RWPE2 (cell line): ENCODE measurements around the gene BRSK2.

Source experiments
- ATAC-seq: fragments of 200-7000 bp; cut with Tn5 transposase; 3 replicates; pipeline ENCODE4 v1.9.1; 2021; ENCODE audit warnings: low read depth
- DNase-seq: peaks from one replicate; pipeline ENCODE4 v3.0.0-alpha.2; 2020; ENCODE audit warnings: low spot score
- H3K27ac ChIP-seq: fragments of 450-650 bp; 2 replicates; pipeline ENCODE4 v1.5.1; 2017; ENCODE audit warnings: mild to moderate bottlenecking; ENCODE audit not compliant: poor library complexity, severe bottlenecking
- H3K27me3 ChIP-seq: fragments of 250-450 bp; sonication (Bioruptor Pico); 2 replicates; pipeline ENCODE4 v1.5.1; 2021; ENCODE audit warnings: mild to moderate bottlenecking, moderate library complexity; ENCODE audit not compliant: insufficient read depth, poor library complexity, severe bottlenecking
- H3K36me3 ChIP-seq: fragments of 250-450 bp; sonication (Bioruptor Pico); 2 replicates; pipeline ENCODE4 v1.5.1; 2020; ENCODE audit warnings: low read depth, mild to moderate bottlenecking, moderate library complexity
- H3K4me1 ChIP-seq: fragments of 250-450 bp; sonication (Bioruptor Pico); 2 replicates; pipeline ENCODE4 v1.5.1; 2021; ENCODE audit warnings: mild to moderate bottlenecking, moderate library complexity; ENCODE audit not compliant: insufficient read depth, poor library complexity, severe bottlenecking
- H3K4me3 ChIP-seq: fragments of 250-450 bp; sonication (Bioruptor Pico); 2 replicates; pipeline ENCODE4 v1.5.1; 2021; ENCODE audit warnings: mild to moderate bottlenecking, moderate library complexity; ENCODE audit not compliant: severe bottlenecking
- H3K9me3 ChIP-seq: fragments of 250-450 bp; sonication (Bioruptor Pico); 2 replicates; pipeline ENCODE4 v1.5.1; 2021; ENCODE audit warnings: mild to moderate bottlenecking, moderate library complexity; ENCODE audit not compliant: severe bottlenecking
- TF ChIP-seq, protein P1 (sequence below): fragments of 450-650 bp; IDR thresholded peaks from one replicate; pipeline ENCODE4 v1.5.1; 2017; ENCODE audit warnings: mild to moderate bottlenecking, moderate library complexity; ENCODE audit not compliant: poor library complexity, severe bottlenecking

Gene BRSK2

DNA sequence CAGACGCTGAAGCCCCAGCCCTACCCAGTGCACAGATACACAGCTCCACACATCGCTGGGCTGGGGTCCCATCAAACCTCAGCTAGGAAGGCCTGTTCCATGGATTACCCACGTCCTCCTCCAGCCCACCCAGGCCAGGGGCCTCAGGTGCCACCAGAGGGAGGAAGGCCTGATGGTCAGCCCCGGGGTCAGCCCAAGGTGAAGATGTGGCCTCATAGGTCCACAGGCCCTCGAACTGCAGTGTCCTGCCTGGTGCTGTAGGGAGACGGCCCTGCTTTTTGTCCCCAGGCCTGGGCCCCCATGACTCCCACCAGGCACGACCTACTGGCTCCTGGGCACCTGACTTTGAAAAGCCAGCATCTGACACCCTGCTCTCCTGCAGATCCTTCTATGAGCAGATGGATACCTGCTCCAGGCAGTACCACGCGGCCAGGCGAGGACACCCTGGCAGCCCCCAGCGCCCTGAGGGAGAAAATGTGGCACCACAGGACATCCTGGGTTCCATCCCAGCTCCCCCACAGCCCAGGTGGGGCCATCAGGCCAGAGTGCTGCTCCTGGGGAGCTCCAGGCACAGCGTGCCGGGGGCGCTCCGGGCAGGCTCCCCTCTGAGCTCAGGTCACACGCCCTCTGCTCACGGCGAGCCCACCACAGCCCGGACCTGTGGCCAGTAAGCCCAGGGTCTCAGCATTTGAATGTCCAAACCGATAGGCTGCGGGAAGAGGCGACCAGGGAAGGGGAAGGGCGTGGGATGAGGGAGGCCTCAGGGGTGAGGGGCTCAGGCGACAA lies 112.6 kb downstream of the BRSK2 start:
- no peaks in the 10 kb centered on the region for H3K27me3 ChIP-seq
- no peak for DNase-seq
- no peak overlapping the region for H3K27ac ChIP-seq

DNA sequence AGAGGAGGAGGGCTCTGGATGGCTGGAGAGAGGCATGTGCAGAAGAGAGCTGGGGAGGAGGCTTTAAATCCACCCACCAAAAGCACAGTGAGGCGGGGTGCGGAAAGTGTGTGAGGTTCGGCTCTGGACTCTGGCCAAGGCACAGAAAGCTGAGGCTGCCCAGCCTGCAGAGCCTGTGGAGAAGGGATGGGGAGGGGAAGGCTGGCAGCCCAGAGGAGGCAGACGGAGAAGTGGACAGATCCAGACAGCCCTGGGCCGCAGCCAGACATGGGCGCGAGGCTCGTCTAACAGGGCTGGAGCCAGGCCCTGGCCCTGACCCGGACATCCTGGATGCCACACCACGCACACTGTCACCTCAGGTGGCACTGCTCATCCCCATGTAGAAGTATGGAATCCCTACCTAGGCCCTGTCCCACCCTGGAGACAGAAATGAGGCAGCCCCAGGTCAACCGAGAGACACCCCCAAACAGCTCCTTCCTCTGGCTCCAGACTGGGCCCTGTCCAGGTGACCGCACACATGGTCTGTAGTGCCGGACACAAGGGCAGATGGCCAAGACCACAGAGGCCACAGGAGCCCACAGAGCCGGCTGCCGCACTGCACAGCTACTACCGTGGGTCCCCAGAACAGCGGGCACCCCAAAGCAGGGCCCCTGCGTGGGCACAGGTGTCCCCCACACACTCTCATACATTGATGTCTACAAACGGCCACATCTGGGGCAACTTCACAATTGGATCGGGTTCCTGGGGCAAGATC lies 113.4 kb downstream of the BRSK2 start:
- no peak for DNase-seq
- Histone ChIP-seq H3K27ac (no peak overlapping the region), H3K4me3 (no peak overlapping the region), H3K9me3 (no peaks in the 10 kb centered on the region), H3K4me1 (no peaks in the 10 kb centered on the region), H3K36me3 (no peaks in the 10 kb centered on the region), H3K27me3 (no peaks in the 10 kb centered on the region)
- TF ChIP-seq, protein P1, sequence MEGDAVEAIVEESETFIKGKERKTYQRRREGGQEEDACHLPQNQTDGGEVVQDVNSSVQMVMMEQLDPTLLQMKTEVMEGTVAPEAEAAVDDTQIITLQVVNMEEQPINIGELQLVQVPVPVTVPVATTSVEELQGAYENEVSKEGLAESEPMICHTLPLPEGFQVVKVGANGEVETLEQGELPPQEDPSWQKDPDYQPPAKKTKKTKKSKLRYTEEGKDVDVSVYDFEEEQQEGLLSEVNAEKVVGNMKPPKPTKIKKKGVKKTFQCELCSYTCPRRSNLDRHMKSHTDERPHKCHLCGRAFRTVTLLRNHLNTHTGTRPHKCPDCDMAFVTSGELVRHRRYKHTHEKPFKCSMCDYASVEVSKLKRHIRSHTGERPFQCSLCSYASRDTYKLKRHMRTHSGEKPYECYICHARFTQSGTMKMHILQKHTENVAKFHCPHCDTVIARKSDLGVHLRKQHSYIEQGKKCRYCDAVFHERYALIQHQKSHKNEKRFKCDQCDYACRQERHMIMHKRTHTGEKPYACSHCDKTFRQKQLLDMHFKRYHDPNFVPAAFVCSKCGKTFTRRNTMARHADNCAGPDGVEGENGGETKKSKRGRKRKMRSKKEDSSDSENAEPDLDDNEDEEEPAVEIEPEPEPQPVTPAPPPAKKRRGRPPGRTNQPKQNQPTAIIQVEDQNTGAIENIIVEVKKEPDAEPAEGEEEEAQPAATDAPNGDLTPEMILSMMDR: no peak
- no peak for ATAC-seq

More for the DNA sequence above, 112.6 kb downstream of the BRSK2 start:
- no peaks in the 10 kb centered on the region for H3K9me3 ChIP-seq
- ATAC-seq: no peak
- H3K4me1 ChIP-seq: no peaks in the 10 kb centered on the region
- no peaks in the 10 kb centered on the region for H3K36me3 ChIP-seq
- H3K4me3 ChIP-seq: no peak overlapping the region
- TF ChIP-seq, protein P1: no peak

DNA sequence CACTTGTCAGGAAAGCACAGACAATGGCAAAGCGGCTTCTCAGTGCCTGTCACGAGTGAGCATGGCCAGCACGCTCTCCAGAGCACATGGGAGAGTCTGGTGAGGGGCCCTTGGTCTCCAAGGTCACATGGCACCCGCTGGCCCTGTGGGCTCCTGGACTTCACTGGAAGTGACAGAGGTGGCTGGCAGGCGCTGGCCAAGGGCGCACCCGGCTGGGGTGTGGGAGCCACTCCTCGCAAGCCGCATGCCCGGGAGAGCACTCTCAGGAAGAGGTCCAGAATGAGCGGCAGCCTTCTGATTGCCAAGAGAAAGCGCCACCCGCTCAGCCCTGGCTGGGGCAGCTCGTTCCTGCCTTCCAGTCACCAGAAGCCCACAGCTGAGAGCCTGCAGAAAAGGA lies 114.0 kb downstream of the BRSK2 start:
- no peak overlapping the region for H3K27ac ChIP-seq
- ATAC-seq: no peak
- DNase-seq: no peak

DNA sequence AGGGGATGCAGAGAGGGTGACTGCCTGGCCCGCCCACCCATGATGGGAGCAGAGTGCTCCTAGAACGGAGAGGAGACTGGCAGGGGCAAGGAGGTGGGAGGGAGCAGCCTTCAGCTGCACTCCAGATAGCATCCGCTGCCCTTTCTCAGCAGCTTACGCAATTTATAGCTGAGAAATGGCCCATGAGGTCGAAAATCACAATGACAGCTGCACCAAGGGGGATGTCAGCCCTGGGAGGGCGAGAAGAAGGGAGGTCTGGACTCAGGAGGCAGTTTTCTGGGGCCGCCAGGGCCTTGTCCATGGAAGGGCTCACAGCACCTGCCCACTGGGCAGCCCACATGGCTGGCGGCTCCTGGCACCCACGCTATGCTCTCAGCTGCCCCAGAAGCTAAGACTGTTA lies 114.4 kb downstream of the BRSK2 start:
- H3K27me3 ChIP-seq: no peaks in the 10 kb centered on the region
- H3K27ac ChIP-seq: no peak overlapping the region
- H3K36me3 ChIP-seq: no peaks in the 10 kb centered on the region
- TF ChIP-seq, protein P1: no peak
- no peaks in the 10 kb centered on the region for H3K9me3 ChIP-seq
- DNase-seq (no peak), ATAC-seq (no peak)
- no peak overlapping the region for H3K4me3 ChIP-seq
- H3K4me1 ChIP-seq: no peaks in the 10 kb centered on the region

More for the DNA sequence above, 114.0 kb downstream of the BRSK2 start:
- no peaks in the 10 kb centered on the region for H3K9me3 ChIP-seq
- H3K4me1 ChIP-seq: no peaks in the 10 kb centered on the region
- TF ChIP-seq, protein P1: no peak
- no peak overlapping the region for H3K4me3 ChIP-seq
- H3K36me3 ChIP-seq: no peaks in the 10 kb centered on the region
- H3K27me3 ChIP-seq: no peaks in the 10 kb centered on the region
